NCI-H128 (cell line): ENCODE measurements around the gene PGF.

Experiments
- DNase-seq: peaks from one replicate; lab custom pipeline; 2025; ENCODE audit not compliant: unreplicated experiment; lab: John Stamatoyannopoulos, UW

The PGF gene

DNA sequence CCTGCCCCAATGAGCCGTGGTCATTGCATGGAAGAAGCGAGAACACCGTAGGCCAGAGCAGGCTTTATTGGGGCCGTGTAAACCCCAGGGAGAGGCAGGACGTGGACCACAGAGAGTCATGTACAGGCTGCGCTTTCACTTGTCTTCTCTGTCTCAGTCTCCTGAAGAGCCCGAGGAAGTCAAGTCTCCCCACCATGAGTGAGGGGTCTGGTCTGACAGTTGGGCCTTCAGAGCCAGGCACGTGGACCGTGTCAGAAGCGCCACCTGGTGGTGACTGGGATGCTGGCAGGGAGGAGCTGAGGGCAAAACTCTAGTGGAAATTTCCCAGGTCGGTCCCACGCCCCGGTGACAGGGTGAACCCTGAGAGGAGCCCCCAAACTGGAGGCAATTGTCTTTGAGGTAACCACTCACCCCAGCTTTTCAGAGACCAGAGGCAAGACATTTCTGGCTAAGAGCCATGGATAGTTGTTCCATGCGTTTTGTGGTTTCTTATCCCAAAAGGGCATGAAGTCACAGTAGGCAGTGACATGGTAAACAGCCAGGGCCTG is 49.7 kb downstream of the PGF start:
- no peak for DNase-seq

DNA sequence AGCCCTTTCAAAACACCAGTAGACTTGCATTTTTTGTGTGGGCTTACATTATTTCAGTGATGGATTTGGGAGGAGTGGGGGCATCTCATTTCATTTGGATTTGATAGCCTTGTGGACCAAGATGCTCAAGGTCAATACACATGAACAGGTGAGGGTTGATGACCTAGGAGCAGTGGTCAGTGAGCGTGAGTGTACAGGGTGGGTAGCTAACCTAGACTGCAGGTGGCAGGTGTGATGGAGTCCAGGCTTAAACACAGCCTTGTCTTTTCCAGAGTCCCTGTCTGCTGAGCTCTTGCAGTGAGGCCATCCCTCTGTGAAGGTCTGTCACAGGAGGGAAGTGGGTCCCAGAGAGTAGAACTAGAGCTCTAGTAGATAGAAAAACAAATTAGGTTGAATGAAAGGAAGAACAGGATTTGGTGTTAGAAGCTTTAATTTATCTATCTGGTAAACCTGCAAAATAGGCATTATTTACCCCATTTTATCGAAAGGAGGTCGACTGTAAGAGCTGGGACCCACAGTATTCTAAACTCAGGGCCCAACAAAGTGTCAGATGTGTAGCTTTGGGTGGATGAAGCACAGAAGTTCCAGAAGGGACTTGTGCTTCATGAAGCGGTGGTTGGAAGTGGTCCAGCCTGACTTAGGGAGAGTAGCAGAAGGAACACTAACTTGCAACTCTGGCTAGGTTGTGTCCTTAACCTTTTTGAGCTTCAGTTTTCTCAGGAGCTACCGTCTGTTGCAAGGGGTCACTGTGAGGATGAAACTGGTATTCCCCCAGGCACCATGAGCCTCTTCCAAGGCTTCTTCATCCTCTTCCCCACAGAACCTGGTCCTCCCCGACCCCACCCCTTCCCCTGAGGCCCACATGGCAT is 50.5 kb downstream of the PGF start:
- DNase-seq, result no peak

DNA sequence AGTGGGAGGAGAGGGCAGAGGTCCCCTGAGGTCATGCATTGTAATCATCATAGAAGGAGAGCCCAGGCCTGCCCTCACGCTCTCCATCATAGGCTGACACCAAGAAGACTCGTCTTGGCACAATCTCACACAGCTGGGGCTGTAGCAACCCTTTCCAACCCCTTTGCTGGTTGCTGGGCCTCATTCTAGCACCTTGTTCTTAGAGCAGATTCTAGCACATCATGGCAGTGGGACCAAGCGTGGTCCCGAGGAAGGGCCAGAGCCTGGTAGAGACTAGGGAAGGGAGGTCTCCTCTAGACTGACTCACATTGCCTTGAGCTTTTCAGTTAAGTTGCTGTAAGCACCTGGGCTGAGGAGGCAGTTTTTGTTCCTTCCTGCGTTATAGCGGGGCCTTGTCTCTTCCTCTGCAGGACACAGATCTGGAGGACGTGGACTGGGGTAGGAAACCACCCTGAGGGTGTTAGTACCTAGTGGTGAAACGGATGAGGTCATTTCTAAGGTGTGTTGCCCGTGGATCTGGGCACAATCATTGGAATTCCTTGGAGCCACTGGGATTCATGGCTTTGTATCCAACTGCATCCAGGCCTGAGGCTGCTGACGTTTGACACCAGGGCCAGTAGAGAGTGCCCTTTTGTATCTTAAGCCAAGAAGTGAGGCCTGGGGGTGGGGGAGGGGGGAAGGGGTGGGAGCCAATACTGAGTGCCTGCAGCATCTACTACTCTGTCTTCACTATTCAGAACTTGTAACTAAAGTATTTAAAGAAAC is 52.3 kb downstream of the PGF start:
- DNase-seq, result no peak

DNA sequence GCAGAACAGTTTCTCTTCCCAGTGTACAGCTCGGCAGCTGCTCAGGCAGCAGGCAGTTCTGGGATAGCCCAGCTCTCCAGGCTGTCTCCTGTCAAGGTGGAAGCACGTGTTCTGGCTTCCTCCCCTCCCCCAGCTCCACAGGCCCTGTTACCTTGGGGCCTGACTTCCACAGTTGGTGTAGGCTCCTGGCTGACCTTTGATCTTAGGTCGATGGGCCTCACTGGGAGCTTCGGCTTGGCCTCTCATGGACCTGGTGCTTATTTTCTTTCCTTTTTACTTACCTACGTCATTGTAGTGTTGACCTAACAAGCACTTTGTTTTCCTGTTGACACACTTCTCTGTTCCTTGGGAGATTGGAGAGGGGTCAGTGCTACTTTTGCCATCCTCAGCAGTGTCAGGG is 56.7 kb downstream of the PGF start:
- DNase-seq, result no peak

- DNase-seq, result no peak
These were observed 57.3 kb downstream of the PGF start for GRCh38 chr14:74898083-74898482.

DNA sequence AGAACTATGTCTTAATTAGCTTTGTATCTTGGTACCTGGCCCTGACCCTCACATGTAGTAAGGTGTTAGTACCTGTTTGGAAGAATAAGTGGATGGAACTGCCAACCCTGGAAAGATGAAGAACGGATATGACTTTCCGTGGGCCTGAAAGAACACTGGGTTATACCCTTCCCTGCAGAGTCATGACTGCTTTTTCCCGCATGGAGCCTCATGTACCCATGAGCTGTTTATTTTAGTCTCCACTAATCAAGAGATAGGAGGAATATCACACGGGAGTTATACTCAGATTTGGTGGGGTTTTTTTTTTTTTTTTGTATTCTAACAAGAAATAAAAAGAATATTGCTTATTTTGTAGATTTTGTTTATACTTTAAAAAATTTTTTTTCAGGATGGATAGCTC is 57.8 kb downstream of the PGF start:
- no peak for DNase-seq

DNA sequence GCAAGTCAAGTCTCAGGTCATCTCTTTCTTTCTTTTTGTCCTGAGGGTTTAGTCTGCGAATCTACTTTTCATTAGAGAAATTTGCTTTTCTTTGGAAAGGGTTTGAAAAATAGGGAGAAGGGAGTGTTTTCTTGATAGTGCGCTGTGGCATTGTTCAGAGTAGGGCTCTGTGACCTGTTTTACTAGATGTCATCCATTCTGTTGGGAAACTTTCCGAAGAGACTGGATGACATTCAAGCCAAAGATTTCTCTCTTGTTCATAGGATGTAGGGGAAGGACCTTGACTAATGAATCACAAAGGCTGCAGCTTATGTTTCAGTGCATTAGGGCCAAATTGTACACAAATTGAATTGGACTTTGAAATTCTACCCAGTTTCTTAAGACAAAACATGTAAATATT is 59.0 kb downstream of the PGF start:
- no peak for DNase-seq

GRCh38 chr14:74893614-74894091 is 61.7 kb downstream of the PGF start:
- DNase-seq, result no peak

GRCh38 chr14:74892745-74893144 is 62.7 kb downstream of the PGF start:
- no peak for DNase-seq

- no peak for DNase-seq
These were observed 63.5 kb downstream of the PGF start for GRCh38 chr14:74891870-74892269.
